Stromal cell of bone marrow (primary cell): Measurements from ENCODE around the gene PRAMEF1.
"Not testable (repeated sequence)": the region's sequence is repeated elsewhere in the genome, so short reads cannot be mapped to it uniquely, and the experiment has no call there.

ENCODE experiments used
- DNase-seq: peaks from one replicate; pipeline ENCODE4 v3.0.0-alpha.2; 2012; ENCODE audit warnings: low read depth

Gene PRAMEF1

GRCh38 chr1:12791097-12791496, at the start of gene PRAMEF1:
Gene PRAMEF1 (plus strand): TSS chr1:12791397. CDS start chr1:12793228, 1,831 bp downstream.
- DNase-seq, result not testable (repeated sequence)

DNA sequence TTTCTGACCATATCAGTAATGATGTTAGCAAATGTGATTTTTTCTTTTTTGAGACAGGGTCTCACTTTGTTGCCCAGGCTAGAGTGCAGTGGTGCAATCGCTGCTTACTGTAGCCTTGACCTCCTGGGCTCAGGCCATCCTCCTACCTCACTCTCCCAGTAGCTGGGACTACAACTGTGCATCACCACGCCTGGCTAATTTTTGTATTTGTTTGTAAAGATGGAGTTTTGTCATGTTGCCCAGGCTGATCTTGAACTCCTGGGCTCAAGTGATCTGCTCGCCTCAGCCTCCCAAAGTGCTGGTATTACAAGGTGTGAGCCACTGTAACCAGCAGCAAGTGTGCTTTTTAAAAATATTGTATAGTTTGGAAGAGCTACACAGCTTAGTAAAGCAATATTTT, 49.3 kb upstream of the PRAMEF1 start:
- DNase-seq, result no peak

DNA sequence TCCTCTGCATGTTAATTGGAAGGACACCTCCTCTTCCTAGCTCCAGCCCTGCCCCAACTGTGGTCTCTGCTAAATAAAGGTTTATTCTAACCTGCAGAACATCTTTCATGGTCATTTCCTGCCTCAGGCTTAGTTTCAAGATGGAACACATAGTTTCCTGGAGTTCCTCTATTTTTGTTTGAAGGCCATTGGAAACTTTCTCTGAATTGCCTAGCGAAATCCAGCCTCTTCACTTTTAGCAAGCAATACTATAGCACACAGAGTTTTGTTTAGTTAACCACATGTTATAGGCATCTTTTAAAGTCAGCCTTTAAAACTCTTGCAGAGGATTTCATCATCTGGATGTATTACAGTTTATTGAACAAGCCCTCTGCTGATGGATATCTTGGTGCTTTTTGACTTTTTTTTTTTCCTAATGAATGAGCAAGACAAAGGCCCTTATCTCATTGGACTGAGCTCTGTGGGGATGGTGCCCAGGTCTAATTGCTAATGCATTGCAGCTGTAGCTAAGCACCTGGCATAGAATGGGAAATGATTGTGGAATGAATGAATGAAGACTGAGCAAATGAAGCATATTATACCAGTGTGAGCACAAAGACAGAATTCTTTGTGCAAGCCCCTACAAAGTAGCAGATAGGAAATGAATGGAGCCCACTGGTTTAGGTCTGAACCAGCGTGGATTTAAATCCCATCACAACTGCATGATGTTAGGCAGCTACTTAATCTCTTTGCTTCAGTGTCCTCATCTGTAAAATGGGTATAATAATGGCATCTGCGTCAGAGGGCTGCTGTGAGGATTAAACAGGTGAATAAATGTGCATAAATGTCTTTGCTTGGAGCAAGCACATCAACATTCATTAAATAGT, 45.8 kb upstream of the PRAMEF1 start:
- no peak for DNase-seq

GRCh38 chr1:12745992-12746323, 45.2 kb upstream of the PRAMEF1 start, which contains the start of gene CFAP107:
Gene CFAP107 (plus strand): TSS chr1:12746200. CDS start chr1:12746431, 231 bp downstream.
- peak; percentile 50 for DNase-seq

DNA sequence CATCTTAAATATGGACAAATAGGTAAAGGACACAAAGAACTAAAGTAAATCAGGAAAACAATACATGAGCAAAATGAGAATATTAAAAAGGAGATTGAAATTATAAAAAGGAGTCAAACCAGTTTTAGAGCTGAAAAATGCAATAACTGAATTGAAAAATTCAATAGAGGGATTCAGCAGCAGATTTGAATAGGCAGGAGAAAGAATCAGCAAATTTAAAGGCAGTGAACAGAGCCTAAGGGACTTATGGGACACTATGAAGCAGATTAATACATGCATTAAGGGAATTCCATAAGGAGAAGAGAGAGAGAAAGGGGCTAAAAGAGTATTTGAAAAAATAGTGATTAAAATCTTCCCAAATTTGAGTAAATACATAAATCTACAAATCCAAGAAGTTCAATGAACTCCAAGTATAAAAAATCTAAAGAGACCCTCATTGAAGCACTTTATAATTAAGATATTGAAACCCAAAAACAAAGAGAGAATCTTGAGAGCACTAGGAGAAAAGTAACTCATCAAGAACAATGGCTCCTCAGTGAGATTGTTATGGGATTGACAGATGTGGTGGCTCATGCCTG, 42.3 kb upstream of the PRAMEF1 start:
- no peak for DNase-seq

- no peak for DNase-seq
Measured at GRCh38 chr1:12754738-12755137, 36.5 kb upstream of the PRAMEF1 start.

GRCh38 chr1:12756273-12756672, 34.9 kb upstream of the PRAMEF1 start:
- DNase-seq, result no peak

GRCh38 chr1:12756768-12757413, 34.3 kb upstream of the PRAMEF1 start:
- DNase-seq, result no peak

GRCh38 chr1:12757836-12758235, 33.4 kb upstream of the PRAMEF1 start:
- DNase-seq, result no peak

DNA sequence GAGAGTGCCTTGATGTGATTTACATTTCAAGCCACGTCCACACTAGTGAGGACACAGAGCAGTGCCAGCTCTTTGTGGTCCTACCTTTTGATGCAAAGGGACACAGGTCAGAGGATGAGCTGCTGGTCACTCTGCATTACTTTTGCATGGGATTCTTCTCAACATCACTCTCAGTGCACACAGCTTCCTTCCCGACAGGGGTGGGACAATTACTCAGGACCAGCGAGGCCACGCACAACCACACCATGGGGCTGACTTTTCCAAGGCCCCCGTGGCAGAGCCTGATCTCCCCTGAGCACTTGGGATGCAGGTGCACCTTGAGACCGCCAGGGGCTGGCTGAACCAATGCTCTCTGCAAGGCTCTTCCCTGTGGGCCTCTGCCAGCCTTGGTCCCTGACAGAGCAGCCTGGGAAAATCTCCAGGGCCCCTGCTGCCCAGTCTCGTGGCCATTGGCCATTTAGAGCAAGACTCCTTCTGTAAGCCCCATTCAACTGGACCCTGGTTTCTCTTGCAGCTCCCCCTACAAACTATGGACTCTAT, 30.9 kb upstream of the PRAMEF1 start:
- no peak for DNase-seq

- DNase-seq, result no peak
Measured at GRCh38 chr1:12761781-12762180, 29.4 kb upstream of the PRAMEF1 start.

DNA sequence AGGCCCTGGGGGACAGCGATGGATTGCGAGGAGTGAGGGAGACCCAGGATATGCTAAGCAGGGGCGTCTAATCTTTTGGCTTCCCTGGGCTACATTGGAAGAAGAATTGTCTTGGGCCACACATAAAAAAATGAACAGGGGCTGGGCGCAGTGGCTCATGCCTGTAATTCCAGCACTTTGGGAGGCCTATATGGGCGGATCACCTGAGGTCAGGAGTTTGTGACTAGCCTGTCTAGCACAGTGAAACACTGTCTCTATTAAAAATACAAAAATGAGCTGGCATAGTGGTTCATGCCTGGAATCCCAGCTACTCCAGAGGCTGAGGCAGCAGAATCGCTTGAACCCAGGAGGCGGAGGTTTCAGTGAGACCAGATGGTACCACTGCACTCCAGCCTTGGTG, 28.4 kb upstream of the PRAMEF1 start:
- no peak for DNase-seq

- no peak for DNase-seq
Measured at GRCh38 chr1:12763479-12763878, 27.7 kb upstream of the PRAMEF1 start.

DNA sequence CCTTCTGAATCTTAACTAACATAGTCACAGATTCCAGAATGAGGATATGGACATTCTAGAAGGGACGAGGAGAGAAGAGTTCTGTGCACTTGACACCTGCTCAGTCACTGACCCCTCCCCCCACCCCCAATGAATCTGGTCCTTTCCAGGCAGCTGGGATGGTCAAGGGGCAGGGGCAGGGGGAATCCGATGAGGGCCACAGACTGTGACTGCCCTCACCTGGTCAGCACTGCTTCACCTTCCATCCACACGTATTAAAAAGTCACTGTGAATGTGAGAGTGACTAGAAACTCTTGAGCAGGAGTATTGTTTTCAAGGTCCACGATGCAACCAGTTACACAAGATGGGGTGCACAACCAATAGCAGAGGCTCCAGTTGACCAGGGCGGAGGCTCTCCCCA, 27.2 kb upstream of the PRAMEF1 start:
- DNase-seq, result no peak

- DNase-seq, result no peak
Measured at GRCh38 chr1:12769031-12769430, 22.2 kb upstream of the PRAMEF1 start.

GRCh38 chr1:12769976-12770505, 21.2 kb upstream of the PRAMEF1 start:
- no peak for DNase-seq

DNA sequence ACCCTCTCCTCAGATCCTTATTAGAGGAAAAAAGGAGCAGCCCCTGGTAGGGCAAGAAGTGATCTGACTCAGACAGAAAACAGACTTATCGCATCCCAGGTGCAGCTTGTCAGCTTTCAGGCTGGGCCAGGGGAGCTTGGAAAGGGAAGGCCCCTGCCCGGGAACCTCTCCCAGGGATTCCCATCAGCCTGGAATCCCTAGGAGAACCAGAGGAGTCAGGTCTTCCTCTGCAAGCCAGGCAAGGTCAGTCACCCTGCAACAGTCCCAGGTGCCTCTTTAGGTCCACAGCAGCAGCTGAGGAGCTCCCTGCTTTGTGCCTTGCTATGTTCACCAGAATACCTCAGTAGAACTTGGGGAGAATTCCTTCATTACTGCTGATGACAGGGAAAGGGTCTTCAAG, 20.6 kb upstream of the PRAMEF1 start:
- no peak for DNase-seq

DNA sequence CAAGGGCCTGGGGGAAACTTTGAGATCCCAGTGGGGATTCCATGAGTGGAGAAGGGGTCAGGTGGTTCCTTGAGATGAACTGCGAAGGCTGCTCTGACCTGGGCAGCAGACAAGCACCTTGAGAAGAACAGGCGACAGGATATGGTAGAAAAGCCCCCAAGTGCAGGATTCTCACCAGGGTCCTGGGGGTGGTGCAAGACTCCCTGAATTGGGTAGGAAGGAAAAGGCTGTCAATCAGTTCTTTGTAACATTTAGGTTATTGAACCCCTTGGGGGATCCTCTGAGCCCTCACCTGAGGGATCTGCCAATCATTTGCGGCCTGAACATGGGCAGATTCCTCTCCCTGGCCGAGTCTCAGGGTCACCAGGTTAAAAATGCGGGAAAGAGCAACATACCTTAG, 20.0 kb upstream of the PRAMEF1 start:
- DNase-seq, result no peak

DNA sequence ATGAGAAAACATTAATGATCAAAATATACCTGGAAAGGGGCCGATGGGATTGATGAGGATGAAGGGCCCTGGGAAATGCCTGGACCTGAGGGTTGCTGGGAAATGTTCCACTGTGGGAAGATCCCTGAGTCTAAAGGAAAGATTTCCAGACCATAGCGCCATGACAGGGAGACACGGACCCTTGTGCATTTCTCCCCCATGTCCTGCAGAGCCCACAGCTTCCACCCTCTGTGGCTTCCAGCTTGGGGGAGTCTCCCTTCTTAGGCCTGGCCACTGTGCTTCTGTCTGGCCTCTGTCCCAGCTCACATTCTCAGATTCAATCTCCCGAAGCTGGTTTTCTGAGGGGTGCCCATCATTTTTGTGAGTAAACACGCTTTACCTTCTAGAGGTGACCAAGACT, 18.7 kb upstream of the PRAMEF1 start:
- no peak for DNase-seq

GRCh38 chr1:12773438-12773837, 17.8 kb upstream of the PRAMEF1 start, which contains the start of gene PRAMEF12:
Gene PRAMEF12 (plus strand): TSS chr1:12773738. CDS start chr1:12774868, 1,130 bp downstream.
- no peak for DNase-seq

DNA sequence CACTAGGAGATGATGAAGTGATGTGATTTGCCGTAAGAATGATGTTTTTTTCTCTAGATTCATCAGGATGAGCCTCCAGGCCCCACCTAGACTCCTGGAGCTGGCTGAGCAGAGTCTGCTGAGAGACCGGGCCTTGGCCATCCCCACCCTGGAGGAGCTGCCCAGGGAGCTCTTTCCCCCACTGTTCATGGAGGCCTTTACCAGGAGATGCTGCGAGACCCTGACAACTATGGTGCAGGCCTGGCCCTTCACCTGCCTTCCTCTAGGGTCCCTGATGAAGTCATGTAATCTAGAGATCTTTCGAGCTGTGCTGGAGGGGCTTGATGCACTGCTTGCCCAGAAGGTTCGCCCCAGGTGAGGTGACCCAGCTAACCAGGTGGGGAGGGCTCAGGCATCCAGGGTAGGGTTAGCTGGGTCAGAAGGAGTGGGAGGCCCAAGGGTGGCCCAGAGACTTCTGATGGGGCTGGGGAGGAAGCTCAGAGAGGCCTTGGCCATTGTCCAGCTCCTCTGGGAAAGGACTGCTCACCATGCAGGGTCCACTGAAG, 16.3 kb upstream of the PRAMEF1 start:
- no peak for DNase-seq

DNA sequence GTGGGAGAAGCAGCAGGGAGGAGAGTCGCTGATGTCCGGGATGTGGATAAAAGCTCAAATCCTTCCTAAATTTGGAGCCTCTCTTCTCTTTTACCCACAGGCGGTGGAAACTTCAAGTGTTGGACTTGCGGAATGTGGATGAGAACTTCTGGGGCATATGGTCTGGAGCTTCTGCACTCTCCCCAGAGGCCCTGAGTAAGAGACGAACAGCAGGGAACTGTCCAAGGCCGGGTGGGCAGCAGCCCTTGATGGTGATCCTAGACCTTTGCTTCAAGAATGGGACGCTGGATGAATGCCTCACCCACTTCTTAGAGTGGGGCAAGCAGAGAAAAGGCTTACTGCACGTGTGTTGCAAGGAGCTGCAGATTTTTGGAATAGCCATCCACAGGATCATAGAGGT, 15.8 kb upstream of the PRAMEF1 start:
- DNase-seq, result no peak
